SH-SY5Y (cell line): ENCODE data around the gene ZER1.

ENCODE experiments used
- GATA2 ChIP-seq: IDR thresholded peaks from 2 replicates; pipeline ENCODE4 v1.6.1; 2011; ENCODE audit warnings: mild to moderate bottlenecking, low read depth, low read length
- GATA3 ChIP-seq: IDR thresholded peaks from 2 replicates; pipeline ENCODE4 v1.6.1; 2011; ENCODE audit warnings: low read depth, mild to moderate bottlenecking, low read length, moderate library complexity

DNA sequence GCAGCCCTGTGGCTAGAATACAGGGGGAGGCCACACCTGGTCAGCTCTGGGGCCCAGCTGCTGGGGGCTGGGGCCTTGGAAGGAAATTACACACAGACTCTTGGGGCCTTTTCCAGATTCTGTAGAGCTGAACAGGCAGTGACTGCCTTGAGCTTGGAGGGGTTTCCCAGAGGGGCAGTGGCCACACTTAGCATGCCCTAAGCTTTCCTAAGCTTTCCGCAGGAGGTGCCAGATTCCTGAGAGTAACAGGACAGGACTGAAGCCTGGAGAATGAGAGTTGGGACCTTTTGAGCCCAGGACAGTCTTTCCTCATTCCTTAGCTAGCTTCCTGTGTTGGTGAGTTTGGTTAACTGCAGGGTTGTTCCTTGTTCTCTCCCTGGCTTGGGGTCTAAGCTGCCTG lies 16.7 kb upstream of the ZER1 start:
- no peak for TF ChIP-seq GATA2
- TF ChIP-seq GATA3 = no peak
